Neutrophil (primary cell): ENCODE data around the gene AMBRA1.

Experiments
- H3K27ac ChIP-seq: fragments of 200-600 bp; sonication (generic); 2 replicates; pipeline ENCODE4 v1.5.1; 2016; ENCODE audit warnings: mild to moderate bottlenecking, moderate library complexity
- H3K27me3 ChIP-seq: fragments of 200-600 bp; sonication (generic); 2 replicates; pipeline ENCODE4 v1.6.0; 2016; ENCODE audit warnings: mild to moderate bottlenecking
- H3K36me3 ChIP-seq: fragments of 200-600 bp; sonication (generic); 2 replicates; pipeline ENCODE4 v1.5.1; 2017
- H3K4me1 ChIP-seq, 2 experiments: fragments of 200-600 bp in 1 of 2; sonication (generic) in 1 of 2; 1 replicate in 1 of 2; 2 replicates in 1 of 2; pipeline versions ENCODE4 v1.5.1 to v1.6.1; 2013 to 2016; ENCODE audit warnings: low read depth in 1 of 2, low read length in 1 of 2, mild to moderate bottlenecking in 1 of 2, moderate library complexity in 1 of 2; ENCODE audit not compliant: control insufficient read depth in 1 of 2, insufficient read depth in 1 of 2
- H3K4me3 ChIP-seq, 2 experiments: fragments of 200-600 bp in 1 of 2; sonication (generic) in 1 of 2; 1 replicate in 1 of 2; 2 replicates in 1 of 2; pipeline ENCODE4 v1.5.1; 2013 to 2016; ENCODE audit warnings: low read depth in 1 of 2, low read length in 1 of 2, mild to moderate bottlenecking in 1 of 2, moderate library complexity in 1 of 2
- H3K9me3 ChIP-seq: fragments of 200-600 bp; sonication (generic); 2 replicates; pipeline ENCODE4 v1.5.1; 2016
- TF ChIP-seq, protein P1 (sequence below): fragments of 200-600 bp; sonication (generic); IDR thresholded peaks from 2 replicates; pipeline ENCODE4 v1.5.1; 2016; ENCODE audit warnings: antibody characterized with exemption

The AMBRA1 gene

DNA sequence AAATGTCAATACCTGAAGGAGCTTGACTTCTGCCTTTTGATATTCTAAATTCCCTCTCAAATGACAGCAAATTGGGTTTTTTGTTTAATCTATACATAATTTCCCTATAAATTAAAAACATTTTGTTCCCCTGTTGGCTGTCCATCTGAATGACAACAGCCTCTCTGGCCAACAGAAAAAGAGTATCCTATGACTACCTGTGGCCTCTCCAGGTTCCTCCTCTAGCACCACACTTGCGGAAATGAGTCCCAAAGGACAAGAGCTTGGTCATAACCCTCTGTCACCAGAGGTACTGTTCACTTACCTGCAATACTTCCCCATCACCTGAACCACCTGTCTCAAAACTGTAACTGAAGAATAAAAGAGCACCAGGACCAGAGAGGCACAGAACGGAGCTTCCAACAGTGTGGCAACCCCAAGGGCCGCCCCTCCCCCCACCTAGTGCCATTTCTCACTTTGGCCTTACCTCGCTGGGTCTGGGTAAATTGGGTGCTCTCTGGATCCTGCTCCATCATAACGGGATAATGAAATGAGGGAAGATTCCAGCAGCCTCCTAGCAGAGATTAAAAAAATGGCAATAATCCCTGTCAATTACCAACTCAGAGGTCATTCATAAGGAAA lies 81.5 kb downstream of the AMBRA1 start:
- Histone ChIP-seq H3K27me3 (no peaks in the 10 kb centered on the region), H3K4me1 (peaks cover 14 to 26% of the 10 kb centered on the region in 2 experiments), H3K9me3 (no peaks in the 10 kb centered on the region), H3K4me3 (no peak overlapping the region), H3K27ac (no peak overlapping the region), H3K36me3 (no peaks in the 10 kb centered on the region)
- TF ChIP-seq, protein P1, sequence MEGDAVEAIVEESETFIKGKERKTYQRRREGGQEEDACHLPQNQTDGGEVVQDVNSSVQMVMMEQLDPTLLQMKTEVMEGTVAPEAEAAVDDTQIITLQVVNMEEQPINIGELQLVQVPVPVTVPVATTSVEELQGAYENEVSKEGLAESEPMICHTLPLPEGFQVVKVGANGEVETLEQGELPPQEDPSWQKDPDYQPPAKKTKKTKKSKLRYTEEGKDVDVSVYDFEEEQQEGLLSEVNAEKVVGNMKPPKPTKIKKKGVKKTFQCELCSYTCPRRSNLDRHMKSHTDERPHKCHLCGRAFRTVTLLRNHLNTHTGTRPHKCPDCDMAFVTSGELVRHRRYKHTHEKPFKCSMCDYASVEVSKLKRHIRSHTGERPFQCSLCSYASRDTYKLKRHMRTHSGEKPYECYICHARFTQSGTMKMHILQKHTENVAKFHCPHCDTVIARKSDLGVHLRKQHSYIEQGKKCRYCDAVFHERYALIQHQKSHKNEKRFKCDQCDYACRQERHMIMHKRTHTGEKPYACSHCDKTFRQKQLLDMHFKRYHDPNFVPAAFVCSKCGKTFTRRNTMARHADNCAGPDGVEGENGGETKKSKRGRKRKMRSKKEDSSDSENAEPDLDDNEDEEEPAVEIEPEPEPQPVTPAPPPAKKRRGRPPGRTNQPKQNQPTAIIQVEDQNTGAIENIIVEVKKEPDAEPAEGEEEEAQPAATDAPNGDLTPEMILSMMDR, result no peak

DNA sequence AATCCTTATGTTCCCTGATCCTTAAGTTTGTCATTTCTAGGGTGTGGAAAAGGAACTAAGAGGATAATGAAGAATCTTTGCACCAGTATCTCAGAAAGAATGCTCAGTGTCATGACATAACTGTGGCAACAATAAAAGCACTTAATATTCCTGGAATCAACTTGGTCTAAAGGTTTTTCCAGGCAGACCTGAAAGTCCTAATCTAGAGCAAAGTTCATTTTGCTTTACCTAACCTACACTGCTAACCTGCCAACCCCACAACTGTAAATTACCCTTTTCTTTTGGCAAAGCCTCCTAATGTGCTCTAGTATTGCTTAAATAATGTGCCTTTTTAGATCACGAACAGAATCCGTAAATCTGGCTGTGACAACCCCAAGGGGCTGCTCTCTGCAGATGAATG lies 82.5 kb downstream of the AMBRA1 start:
- peaks cover 19 to 31% of the 10 kb centered on the region in 2 experiments for H3K4me1 ChIP-seq
- H3K36me3 ChIP-seq, result no peaks in the 10 kb centered on the region
- H3K27me3 ChIP-seq, result no peaks in the 10 kb centered on the region
- no peak overlapping the region for H3K4me3 ChIP-seq
- TF ChIP-seq, protein P1, result no peak
- no peaks in the 10 kb centered on the region for H3K9me3 ChIP-seq
- H3K27ac ChIP-seq, result no peak overlapping the region

DNA sequence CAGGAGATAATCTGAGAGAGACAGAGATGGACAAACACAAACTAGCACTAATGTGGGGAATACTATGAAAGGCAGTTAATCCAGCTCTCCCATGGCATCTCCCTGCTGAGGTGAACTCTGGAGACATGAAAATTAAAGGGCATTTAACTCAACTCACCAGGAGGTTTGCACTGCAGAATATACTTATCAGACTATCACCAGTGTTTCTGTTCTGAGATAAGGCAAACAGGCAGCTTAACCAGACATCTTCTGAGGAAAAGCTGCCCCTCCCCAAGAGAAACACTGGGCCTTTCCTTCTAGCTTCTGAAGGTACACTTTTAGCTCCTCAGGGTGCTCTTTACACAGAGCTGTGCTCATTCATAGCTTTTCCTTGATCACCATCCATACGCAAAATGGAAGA lies 85.5 kb downstream of the AMBRA1 start:
- no peak overlapping the region for H3K4me3 ChIP-seq
- TF ChIP-seq, protein P1, result no peak
- no peaks in the 10 kb centered on the region for H3K36me3 ChIP-seq
- no peaks in the 10 kb centered on the region for H3K27me3 ChIP-seq
- peaks cover 25 to 35% of the 10 kb centered on the region in 2 experiments for H3K4me1 ChIP-seq
- H3K27ac ChIP-seq, result peak overlapping the region; percentile 50
- no peaks in the 10 kb centered on the region for H3K9me3 ChIP-seq

DNA sequence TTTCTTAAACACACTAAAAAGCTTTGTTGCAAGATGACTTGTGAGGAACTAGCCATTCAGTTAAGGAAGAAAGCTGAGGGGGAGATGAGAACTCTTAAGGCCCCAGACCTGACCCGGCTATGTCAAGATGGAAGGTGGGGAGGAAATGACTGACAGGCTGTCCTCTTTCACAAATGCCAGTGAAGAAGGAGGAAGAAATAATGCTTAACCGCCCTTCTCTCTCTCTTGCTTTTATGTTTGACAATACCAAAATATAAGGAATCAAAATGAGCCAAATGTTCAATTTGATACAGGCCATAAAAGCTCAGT lies 87.4 kb downstream of the AMBRA1 start:
- Histone ChIP-seq H3K27me3 (no peaks in the 10 kb centered on the region), H3K36me3 (no peaks in the 10 kb centered on the region), H3K9me3 (no peaks in the 10 kb centered on the region), H3K4me3 (no peak overlapping the region), H3K4me1 (peaks cover 25 to 41% of the 10 kb centered on the region in 2 experiments), H3K27ac (peak overlapping the region; percentile 78)
- TF ChIP-seq, protein P1, result no peak

DNA sequence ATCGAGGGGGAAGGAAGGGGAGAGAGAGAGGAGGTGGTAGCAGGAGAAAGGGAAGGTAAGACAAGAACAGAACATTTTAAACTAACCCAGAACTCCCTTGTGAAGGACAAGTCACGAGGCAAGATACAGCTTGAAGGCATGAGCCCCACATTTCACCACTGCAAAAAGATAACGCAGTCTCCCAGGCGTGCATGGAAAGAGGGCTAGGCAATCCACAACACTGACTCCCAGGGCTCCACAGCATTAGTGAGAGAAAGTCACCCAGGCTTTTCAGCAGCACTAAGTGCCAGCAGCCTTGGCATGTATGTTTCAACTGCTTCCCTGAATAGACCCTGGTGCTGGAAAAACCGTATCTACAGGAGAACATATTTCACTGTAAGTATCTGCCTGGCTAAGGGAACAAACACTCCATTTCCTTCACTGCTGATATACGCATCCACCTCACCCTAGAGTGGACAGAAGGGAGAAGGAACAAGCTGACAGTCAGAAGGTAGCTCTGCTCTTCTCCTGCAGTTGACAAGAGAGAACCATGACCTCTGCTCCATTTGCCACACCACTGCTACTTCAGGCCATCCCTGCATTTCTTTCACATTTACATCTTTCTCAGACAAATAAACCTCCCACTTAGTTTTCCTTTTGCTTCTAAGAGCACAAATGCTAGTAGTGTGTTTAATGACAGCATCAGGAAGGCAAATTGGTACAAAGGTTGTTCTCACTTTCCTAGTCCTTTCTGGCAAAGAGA lies 87.9 kb downstream of the AMBRA1 start:
- Histone ChIP-seq H3K4me1 (peaks cover 25 to 41% of the 10 kb centered on the region in 2 experiments), H3K4me3 (no peak overlapping the region), H3K27me3 (no peaks in the 10 kb centered on the region), H3K9me3 (no peaks in the 10 kb centered on the region), H3K36me3 (no peaks in the 10 kb centered on the region), H3K27ac (peak overlapping the region; percentile 78)
- TF ChIP-seq, protein P1, result no peak
